ENCODE results near the gene SYNPO2.

SYNPO2 gene

DNA sequence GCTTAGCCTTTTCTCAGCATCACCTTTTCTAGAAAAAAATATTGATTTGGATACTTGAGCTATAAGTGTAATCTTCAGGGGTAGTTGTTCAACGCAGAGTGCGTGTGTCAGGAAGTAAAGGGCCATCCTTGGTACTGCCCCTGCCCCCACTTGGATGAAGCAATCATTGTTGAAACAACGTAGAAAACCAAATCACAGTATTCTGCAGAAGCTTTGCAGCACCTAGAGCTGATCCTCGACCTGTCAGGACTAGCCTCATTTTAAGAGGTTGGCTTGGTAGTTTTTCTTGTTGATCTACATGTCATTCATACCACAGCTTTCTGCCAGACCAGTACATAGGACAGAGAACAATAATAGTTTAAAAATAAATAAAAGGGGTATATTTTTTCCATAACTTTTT lies 181.6 kb downstream of the SYNPO2 start:
- no peak for DNase-seq

DNA sequence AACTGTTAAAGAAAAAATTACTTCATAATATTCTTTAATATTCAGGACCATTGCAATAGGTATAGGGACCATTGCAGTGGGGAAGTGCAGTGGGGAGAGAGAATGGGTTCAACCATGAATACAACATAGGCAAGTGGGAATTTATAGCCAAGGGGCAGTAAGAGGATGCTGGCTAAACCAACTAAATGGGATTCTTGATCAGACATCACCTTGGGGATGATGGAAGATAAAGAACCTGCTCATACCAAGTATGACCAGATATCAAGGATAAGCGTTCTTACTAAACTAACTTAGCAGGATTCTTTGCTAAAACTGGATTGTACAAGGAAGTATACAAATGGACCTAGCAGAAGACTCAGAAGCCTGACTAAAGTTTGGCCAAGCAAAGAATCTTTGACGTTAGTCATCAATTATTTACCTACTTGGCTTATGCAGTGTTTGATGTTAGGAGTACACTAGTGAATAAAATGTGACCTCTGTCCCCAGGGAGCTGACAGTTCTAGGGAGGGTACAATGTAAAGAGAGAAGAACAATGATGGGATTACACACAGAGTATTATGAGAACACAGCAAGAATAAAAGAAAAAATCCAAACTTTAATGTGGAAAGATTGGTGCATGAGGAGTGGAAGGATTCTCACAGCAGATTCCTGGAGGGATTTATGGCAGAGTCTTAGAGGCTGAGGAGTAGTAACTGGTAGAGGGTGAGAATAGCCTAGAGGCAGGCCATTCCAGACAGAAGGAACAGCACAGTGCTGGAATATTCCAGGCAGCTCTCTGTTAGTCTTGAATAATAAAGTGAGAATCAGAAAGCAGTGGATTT lies 192.3 kb downstream of the SYNPO2 start:
- DNase-seq: no peak

DNA sequence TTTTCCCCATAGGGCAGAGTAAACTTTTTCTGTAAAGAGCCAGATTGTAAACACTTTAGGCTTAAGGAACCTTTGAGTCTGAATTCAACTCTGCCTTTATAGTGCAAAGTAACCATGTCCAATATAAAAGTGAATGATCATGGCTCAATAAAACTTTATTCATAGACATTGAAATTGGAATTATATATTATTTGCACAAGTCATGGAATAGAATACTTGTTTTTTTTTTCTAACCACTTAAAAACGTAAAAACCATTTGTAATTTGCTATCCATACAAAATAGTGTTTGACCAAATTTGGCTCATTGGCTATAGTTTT lies 192.8 kb downstream of the SYNPO2 start:
- DNase-seq: no peak

DNA sequence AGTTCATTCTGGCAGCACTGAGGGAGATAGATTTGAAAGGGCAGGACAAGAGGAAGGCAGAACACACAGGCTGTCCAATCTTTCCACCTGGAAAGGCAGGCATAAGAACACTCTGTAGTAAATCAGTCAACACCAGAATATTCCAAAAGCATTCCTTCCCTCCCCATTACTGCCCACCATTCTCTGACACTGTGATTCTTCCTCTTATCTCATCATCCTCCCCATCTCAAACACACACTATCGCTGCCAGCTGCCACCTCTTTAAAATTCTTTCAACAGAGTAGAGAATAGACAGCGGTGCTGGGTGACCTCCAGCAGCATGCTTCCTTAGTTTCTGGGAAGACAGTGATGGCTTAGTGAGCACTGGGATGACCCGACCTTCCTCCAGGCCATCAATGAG lies 193.3 kb downstream of the SYNPO2 start:
- no peak for DNase-seq

DNA sequence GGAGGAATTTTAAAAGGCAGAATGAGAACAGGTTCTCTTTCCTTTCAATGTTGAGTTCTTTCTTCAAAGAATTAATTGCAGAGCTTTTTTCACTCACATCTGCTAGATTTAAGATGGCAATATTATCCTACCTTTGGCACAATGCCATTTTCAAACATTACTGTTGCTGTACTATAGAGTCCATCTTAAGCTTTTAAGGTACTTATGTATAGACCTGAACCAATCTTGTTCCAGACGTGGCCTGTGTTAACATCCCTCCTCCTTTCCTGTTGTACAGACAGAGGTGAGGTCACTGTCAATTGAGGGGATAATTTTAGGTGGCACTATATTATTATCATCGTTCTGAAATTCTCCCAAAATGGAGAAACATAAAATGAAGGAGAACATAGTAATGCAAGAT lies 194.0 kb downstream of the SYNPO2 start:
- no peak for DNase-seq

DNA sequence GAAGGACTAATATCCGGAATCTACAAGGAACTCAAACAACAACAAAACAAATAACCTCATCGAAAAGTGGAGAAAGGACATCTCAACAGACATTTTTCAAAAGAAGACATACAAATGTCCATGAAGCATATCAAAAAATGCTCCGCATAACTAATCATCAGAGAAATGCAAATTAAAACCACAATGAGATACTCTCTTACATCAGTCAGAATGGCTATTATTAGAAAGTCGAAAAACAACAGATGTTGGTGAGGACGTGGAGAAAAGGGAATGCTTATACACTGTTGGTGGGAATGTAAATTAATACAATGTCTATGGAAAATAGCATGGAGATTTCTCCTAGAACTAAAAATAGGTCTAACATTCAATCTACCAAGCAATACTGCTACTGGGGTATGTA lies 195.9 kb downstream of the SYNPO2 start:
- no peak for DNase-seq

DNA sequence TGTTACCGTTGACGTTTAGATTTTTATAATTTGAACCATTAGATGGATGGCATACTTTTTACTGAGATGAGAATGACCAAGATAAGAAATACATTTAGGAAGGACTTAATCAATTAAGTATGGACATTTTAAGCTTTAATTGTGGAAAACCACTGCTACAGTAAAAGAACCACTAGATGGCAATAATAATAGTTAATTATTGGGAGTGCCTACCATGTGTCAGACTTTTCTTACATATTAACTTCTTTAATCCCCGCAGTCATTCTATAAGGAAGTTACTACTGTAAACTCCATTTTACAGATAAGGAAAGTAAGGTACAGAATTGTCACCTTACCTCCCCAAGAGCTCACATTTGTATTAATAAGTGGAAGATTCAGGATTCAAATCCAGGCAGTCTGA lies 198.5 kb downstream of the SYNPO2 start:
- DNase-seq: no peak

DNA sequence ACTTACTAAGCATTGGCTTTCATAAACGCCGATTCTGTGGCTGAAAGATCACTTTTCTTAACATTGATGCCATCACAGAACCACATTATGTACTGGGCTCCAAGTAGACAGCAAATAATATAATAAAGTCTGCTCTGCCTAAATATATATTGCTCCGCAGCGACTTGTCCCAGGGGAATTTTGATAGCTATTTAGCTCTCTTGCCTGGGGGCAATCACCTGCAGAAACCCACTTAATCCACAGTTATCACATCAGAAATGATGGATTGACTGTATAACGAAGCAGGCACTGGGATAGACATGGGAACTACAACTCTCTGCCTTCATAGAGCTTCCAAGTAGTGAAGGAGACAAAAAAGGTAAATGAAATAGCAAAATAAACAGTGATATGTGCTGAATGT lies 199.0 kb downstream of the SYNPO2 start:
- no peak for DNase-seq

DNA sequence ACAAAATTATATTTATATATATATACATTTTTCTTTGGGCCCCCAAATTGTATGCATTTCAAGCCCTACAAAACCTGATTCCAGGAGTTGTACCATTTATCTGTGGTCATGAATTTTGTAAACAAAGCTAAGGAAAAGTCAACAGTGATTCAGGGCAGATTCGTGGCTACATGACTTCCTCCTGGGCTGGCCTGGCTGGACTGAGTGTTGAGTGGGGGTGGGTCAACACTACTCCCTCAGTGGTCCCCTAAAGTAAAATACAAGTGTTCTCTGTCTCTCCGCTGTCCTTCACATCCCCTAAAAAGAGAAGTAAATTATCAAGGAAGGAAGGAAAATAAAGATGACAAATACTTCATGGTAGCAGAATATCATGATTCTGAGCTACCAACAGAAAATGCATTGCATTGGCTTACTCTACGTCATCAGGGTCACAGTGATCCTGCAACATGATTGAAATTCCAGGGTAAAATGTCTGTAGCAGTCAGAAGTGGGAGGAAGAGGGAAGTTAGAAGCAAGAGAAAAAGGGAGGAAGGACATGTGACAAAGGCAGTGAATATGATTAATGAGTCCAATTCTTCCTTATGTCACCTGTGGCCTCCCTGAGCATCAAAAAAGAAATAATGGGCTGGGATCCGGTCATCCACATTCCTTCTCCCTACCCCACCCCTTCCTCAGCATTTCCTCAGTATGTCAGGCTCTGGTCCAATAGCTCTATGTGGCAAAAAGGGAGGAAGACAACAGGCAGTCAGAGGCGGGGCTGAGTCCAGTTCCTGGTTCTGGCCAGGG lies 204.6 kb downstream of the SYNPO2 start:
- no peak for DNase-seq

DNA sequence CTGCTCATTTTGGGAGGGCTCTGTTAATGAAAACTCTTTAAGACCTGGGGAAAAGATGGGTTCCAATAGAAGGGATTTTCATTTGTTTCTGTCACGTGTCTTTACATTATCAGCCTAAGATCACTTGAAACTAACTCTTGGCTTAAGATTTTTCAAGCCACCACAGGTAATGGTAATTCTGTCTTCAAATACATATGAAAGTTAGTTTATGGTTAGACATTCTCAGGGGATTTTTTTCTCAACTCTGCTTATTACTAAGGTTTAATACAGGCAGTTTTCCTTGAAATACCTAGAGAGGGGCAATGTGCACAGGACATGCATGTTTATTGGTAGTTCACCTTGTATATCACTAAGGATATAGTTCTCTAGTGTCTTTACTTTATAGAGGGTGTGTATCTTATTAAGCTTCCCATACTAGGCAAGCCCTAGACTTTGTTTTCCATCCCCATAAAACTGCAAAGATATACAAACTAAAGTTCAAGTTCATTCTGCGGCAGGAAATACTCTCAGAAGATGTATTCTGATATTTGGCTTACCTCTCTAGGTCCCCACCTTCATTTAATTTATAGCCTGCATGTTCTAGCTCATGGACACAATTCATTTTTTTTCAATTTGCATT lies 208.7 kb downstream of the SYNPO2 start:
- no peak for DNase-seq

DNA sequence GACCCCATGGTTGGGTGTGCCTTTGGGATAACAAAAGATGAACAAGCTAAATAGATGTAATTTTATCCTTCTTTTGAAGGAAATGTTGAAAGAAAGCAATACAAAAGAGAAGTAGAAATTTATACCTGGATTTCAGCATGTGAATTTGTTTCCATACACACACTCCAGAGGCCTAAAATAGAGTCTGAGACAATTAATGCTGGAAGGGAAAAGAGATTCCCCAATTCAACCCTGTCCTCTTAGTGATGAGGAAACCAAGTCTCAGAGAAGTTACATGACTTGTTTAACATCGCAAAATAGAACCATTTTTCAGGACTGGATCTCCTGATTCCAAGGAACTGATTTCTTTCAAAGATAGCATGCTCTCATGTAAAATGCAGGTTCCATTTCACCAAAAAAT lies 209.7 kb downstream of the SYNPO2 start:
- DNase-seq: no peak

DNA sequence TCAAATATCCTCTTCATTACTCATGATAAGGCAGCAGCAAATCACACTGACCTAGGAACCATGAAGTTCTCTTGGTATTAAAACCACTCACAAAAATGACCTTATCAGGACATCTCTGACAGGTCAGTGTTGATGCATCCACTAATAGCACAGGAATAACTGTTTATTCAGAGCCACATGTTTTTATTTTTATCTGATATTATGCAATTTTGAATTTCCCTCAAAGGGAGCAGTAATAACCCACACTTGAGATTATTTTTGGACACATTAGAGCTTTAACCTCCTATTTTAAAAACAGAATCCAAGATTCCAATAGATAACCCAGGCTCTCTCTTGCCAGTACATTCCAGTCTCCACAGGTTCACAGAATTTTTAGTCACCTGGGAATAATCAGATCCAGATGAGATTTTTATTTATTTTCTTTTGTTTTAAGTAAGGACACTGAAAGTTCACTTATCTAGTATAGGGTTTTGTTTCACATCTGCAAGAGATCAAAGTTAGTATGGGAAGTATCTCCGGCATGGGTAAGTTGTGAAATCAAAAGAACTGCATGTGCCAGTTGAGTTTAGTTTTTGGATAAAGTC lies 210.7 kb downstream of the SYNPO2 start:
- no peak for DNase-seq

DNA sequence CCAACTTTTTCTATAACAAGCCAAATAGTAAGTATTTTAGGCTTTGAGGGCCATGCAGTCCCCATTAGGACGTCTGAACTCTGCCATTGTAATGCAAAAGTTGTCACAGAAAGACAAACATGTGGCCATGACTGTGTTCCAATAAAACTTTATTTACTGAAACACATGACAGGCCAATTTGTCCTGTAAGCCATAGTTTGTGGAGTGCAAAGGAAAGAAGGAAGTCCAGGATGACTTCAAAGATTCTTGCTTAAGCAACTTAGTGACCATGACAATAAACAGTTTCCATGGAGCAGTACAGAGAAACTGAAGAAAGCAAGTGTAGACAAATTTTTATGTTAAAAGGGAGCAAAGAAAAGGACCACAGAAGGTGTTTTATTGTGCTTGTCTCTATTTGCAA lies 212.0 kb downstream of the SYNPO2 start:
- DNase-seq: no peak

DNA sequence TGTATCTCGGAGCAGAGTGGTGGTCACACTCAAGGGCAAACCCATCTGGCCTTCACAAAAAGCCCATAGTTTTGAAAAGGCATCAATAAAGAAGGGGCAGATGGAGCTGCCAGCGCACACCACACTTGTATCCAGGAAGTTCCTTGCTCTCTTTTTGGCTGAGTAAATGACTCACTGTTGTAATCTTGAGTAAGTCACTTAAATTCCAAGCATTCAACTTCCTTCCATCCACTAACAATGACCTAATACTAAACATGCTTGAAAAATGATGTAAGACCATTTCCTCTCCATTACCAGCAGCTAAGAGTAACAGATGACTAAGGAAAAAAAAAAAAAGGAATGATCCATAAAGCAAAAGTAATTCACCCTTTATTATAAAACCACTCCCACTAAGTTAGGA lies 214.6 kb downstream of the SYNPO2 start:
- no peak for DNase-seq

DNA sequence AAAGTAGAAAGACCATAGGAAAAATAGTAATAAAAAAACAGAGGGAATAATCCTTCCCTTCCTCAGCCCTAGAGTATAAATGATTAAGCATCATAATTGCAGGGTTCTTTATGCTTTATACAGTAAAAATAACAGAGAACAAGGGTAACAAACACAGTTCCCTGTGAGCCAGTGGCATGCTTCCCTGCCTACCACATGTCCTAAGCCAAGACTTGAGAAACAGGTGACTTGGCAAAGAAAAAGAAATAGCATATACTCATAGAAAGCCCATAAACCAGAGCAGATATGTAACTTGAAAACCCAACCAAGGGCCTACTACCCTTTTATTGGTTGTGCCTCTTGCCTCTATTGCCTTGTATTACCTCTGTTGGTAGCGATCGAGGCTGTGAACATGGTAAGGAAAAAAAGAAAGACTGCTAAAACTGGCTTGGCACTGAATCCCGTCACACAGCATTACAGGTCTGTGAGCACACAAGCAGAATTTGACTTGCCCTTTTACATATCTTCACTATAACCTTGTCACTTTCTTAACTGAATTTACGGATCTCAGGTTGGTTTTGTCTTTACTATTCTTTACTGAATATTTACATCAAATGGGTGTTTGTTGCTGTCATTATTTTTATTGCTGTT lies 216.1 kb downstream of the SYNPO2 start:
- DNase-seq: no peak

DNA sequence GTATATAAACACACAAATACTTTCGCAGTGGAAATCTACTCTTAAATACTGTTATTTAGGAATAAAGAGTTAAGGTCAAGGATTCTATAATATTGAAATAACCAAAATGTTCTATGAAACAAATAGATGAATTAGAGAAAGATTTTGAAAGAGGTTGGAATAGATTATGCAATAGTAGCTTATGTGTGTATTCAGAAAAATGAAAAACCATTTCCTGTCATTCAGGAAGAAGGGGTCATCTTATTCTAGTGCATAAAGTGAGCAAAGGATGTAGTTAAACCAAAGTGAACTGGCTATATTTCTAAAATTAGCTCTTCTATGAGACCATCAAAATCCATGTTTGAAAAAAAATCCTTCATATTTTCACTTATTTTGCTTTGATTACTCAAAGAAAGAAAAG lies 217.0 kb downstream of the SYNPO2 start:
- no peak for DNase-seq

DNA sequence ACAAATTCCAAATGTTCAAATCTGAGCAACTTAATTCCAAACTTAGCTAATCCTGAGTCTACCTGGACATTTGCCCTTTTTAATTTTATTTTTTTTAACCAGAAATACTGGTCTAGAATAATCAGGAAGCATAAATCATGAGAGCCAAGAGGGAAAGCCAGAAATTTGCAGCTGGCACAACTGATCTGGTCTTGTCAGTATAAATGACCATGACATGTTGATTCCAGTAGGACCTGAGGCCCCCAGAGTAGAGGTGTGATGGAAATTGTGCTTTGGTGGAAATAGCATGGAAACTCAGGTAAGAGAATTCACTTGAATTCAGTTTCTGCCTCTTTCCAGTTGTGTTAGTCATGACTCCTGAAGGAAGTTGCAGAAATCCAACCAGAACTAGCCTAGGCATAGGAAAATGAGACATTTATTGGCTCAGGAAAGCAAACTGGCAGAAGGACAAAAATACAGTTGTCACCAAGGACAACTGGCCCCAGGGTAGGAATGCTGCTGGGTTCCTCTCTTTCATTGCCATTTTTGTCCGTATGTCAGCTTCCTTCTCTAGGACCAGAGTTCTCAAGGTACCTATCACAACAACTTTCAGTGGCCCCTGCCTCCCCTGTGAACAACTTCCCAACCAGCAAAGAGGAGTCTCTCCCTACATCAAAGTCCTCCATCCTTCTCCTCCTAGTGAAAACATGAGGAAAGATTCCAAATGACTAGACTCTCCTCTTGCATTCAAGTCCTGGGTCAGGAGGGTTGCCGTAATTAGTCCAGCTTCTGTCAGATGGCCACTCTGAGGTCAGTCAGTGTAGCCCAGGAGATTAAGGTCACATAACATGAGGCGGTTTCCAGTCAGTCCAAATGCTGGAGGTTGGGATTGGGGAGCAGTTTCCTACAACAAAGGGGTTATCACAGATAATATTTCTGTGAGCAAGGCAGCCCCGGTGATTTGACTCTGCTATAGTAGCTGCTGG lies 217.7 kb downstream of the SYNPO2 start:
- DNase-seq: no peak

DNA sequence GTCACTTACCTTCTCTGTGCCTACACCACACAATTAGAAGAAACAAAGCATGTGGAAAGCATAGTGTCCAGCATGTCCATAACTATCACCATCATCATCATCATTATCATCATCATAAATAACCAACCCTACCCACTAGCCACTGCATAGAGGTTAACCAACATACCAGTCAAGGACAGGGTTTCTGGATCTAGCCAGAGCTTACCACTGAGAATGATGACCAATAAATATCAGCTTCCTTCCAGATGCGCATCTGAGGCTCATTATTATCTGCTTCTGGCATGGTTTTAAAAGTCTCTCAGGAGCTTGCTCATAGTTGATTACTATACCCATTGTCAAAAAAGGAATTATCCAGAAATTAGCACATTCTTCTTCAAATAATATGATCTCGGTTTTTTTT lies 221.5 kb downstream of the SYNPO2 start:
- no peak for DNase-seq

Measured in stimulated activated CD4-positive, alpha-beta T cell treated with anti-CD3 and anti-CD28 coated beads, Interleukin-4, amount 100 ng/mL, for 4 hours (primary cell).